ENCODE data around the gene OXCT2.
"Not testable (repeated sequence)": the region's sequence is repeated elsewhere in the genome, so short reads cannot be mapped to it uniquely, and the experiment has no call there.

Gene OXCT2

GRCh38 chr1:39782685-39783084 is 11.5 kb upstream of the OXCT2 start:
- H3K4me1 ChIP-seq (ENCODE audit: insufficient read depth, low read length); H3K4me3 ChIP-seq (ENCODE audit: low read length); H3K36me3 ChIP-seq (ENCODE audit: insufficient read depth, low read depth, low read length); H3K9me3 ChIP-seq (ENCODE audit: insufficient read depth, low read depth, low read length); H3K27ac ChIP-seq (ENCODE audit: low read length); H3K9ac ChIP-seq (ENCODE audit: low read depth, low read length): not testable (repeated sequence)
- H3K27me3 ChIP-seq (ENCODE audit: insufficient read depth, low read length), result peaks cover 68% of the 10 kb centered on the region

GRCh38 chr1:39782103-39782502 is 11.0 kb upstream of the OXCT2 start:
- Histone ChIP-seq H3K4me1 (ENCODE audit: insufficient read depth, low read length) (no peaks in the 10 kb centered on the region), H3K36me3 (ENCODE audit: insufficient read depth, low read depth, low read length) (no peaks in the 10 kb centered on the region), H3K9me3 (ENCODE audit: insufficient read depth, low read depth, low read length) (no peaks in the 10 kb centered on the region), H3K4me3 (ENCODE audit: low read length) (no peak overlapping the region), H3K27ac (ENCODE audit: low read length) (no peak overlapping the region), H3K27me3 (ENCODE audit: insufficient read depth, low read length) (peaks cover 64% of the 10 kb centered on the region), H3K9ac (ENCODE audit: low read depth, low read length) (no peak overlapping the region)

GRCh38 chr1:39781349-39781715 is 10.2 kb upstream of the OXCT2 start:
- no peaks in the 10 kb centered on the region for H3K4me1 ChIP-seq (ENCODE audit: insufficient read depth, low read length)
- no peak overlapping the region for H3K4me3 ChIP-seq (ENCODE audit: low read length)
- peaks cover 61% of the 10 kb centered on the region for H3K27me3 ChIP-seq (ENCODE audit: insufficient read depth, low read length)
- no peaks in the 10 kb centered on the region for H3K9me3 ChIP-seq (ENCODE audit: insufficient read depth, low read depth, low read length)
- H3K9ac ChIP-seq (ENCODE audit: low read depth, low read length), result no peak overlapping the region
- no peaks in the 10 kb centered on the region for H3K36me3 ChIP-seq (ENCODE audit: insufficient read depth, low read depth, low read length)
- H3K27ac ChIP-seq (ENCODE audit: low read length), result no peak overlapping the region

GRCh38 chr1:39779821-39780220 is 8.7 kb upstream of the OXCT2 start:
- no peak overlapping the region for H3K4me3 ChIP-seq (ENCODE audit: low read length)
- H3K27ac ChIP-seq (ENCODE audit: low read length), result no peak overlapping the region
- no peak overlapping the region for H3K9ac ChIP-seq (ENCODE audit: low read depth, low read length)
- H3K9me3 ChIP-seq (ENCODE audit: insufficient read depth, low read depth, low read length), result no peaks in the 10 kb centered on the region
- no peaks in the 10 kb centered on the region for H3K4me1 ChIP-seq (ENCODE audit: insufficient read depth, low read length)
- no peaks in the 10 kb centered on the region for H3K36me3 ChIP-seq (ENCODE audit: insufficient read depth, low read depth, low read length)
- H3K27me3 ChIP-seq (ENCODE audit: insufficient read depth, low read length), result peaks cover 50% of the 10 kb centered on the region

- peaks cover 50% of the 10 kb centered on the region for H3K27me3 ChIP-seq (ENCODE audit: insufficient read depth, low read length)
- no peaks in the 10 kb centered on the region for H3K4me1 ChIP-seq (ENCODE audit: insufficient read depth, low read length)
- H3K27ac ChIP-seq (ENCODE audit: low read length), result no peak overlapping the region
- no peak overlapping the region; the same call in 1 of the 2 replicates for H3K9ac ChIP-seq (ENCODE audit: low read depth, low read length)
- H3K9me3 ChIP-seq (ENCODE audit: insufficient read depth, low read depth, low read length), result no peaks in the 10 kb centered on the region
- no peaks in the 10 kb centered on the region for H3K36me3 ChIP-seq (ENCODE audit: insufficient read depth, low read depth, low read length)
- no peak overlapping the region for H3K4me3 ChIP-seq (ENCODE audit: low read length)
Observed at GRCh38 chr1:39779137-39779536, 8.0 kb upstream of the OXCT2 start.

- H3K4me1 ChIP-seq (ENCODE audit: insufficient read depth, low read length); H3K36me3 ChIP-seq (ENCODE audit: insufficient read depth, low read depth, low read length); H3K9me3 ChIP-seq (ENCODE audit: insufficient read depth, low read depth, low read length); H3K4me3 ChIP-seq (ENCODE audit: low read length); H3K27ac ChIP-seq (ENCODE audit: low read length); H3K9ac ChIP-seq (ENCODE audit: low read depth, low read length): not testable (repeated sequence)
- H3K27me3 ChIP-seq (ENCODE audit: insufficient read depth, low read length), result peaks cover 46% of the 10 kb centered on the region
Observed at GRCh38 chr1:39778463-39779099, 7.4 kb upstream of the OXCT2 start.

- H3K27me3 ChIP-seq (ENCODE audit: insufficient read depth, low read length), result peaks cover 39% of the 10 kb centered on the region
- not testable (repeated sequence) for H3K4me3 ChIP-seq (ENCODE audit: low read length); H3K9me3 ChIP-seq (ENCODE audit: insufficient read depth, low read depth, low read length); H3K9ac ChIP-seq (ENCODE audit: low read depth, low read length); H3K4me1 ChIP-seq (ENCODE audit: insufficient read depth, low read length); H3K36me3 ChIP-seq (ENCODE audit: insufficient read depth, low read depth, low read length); H3K27ac ChIP-seq (ENCODE audit: low read length)
Observed at GRCh38 chr1:39777896-39778295, 6.7 kb upstream of the OXCT2 start.

GRCh38 chr1:39777306-39777705 is 6.2 kb upstream of the OXCT2 start:
- Histone ChIP-seq H3K36me3 (ENCODE audit: insufficient read depth, low read depth, low read length) (no peaks in the 10 kb centered on the region), H3K27ac (ENCODE audit: low read length) (no peak overlapping the region), H3K4me3 (ENCODE audit: low read length) (no peak overlapping the region), H3K9ac (ENCODE audit: low read depth, low read length) (no peak overlapping the region), H3K9me3 (ENCODE audit: insufficient read depth, low read depth, low read length) (no peaks in the 10 kb centered on the region), H3K4me1 (ENCODE audit: insufficient read depth, low read length) (no peaks in the 10 kb centered on the region), H3K27me3 (ENCODE audit: insufficient read depth, low read length) (peaks cover 34% of the 10 kb centered on the region)

GRCh38 chr1:39776886-39777285 is 5.7 kb upstream of the OXCT2 start:
- Histone ChIP-seq H3K27me3 (ENCODE audit: insufficient read depth, low read length) (peaks cover 38% of the 10 kb centered on the region), H3K4me1 (ENCODE audit: insufficient read depth, low read length) (no peaks in the 10 kb centered on the region), H3K36me3 (ENCODE audit: insufficient read depth, low read depth, low read length) (no peaks in the 10 kb centered on the region), H3K27ac (ENCODE audit: low read length) (no peak overlapping the region), H3K4me3 (ENCODE audit: low read length) (no peak overlapping the region), H3K9me3 (ENCODE audit: insufficient read depth, low read depth, low read length) (no peaks in the 10 kb centered on the region), H3K9ac (ENCODE audit: low read depth, low read length) (no peak overlapping the region)

- H3K4me1 ChIP-seq (ENCODE audit: insufficient read depth, low read length), result no peaks in the 10 kb centered on the region
- peaks cover 37% of the 10 kb centered on the region for H3K27me3 ChIP-seq (ENCODE audit: insufficient read depth, low read length)
- no peaks in the 10 kb centered on the region for H3K9me3 ChIP-seq (ENCODE audit: insufficient read depth, low read depth, low read length)
- no peaks in the 10 kb centered on the region for H3K36me3 ChIP-seq (ENCODE audit: insufficient read depth, low read depth, low read length)
- H3K4me3 ChIP-seq (ENCODE audit: low read length), result no peak overlapping the region
- no peak overlapping the region for H3K9ac ChIP-seq (ENCODE audit: low read depth, low read length)
- no peak overlapping the region for H3K27ac ChIP-seq (ENCODE audit: low read length)
Observed at GRCh38 chr1:39776400-39776713, 5.2 kb upstream of the OXCT2 start.

GRCh38 chr1:39775676-39776399 is 4.7 kb upstream of the OXCT2 start:
- not testable (repeated sequence) for H3K9me3 ChIP-seq (ENCODE audit: insufficient read depth, low read depth, low read length); H3K36me3 ChIP-seq (ENCODE audit: insufficient read depth, low read depth, low read length); H3K4me3 ChIP-seq (ENCODE audit: low read length); H3K27ac ChIP-seq (ENCODE audit: low read length); H3K4me1 ChIP-seq (ENCODE audit: insufficient read depth, low read length); H3K9ac ChIP-seq (ENCODE audit: low read depth, low read length)
- H3K27me3 ChIP-seq (ENCODE audit: insufficient read depth, low read length), result peaks cover 37% of the 10 kb centered on the region

GRCh38 chr1:39775141-39775540 is 4.0 kb upstream of the OXCT2 start:
- H3K4me3 ChIP-seq (ENCODE audit: low read length); H3K27ac ChIP-seq (ENCODE audit: low read length); H3K9ac ChIP-seq (ENCODE audit: low read depth, low read length); H3K9me3 ChIP-seq (ENCODE audit: insufficient read depth, low read depth, low read length); H3K36me3 ChIP-seq (ENCODE audit: insufficient read depth, low read depth, low read length); H3K4me1 ChIP-seq (ENCODE audit: insufficient read depth, low read length): not testable (repeated sequence)
- peaks cover 34% of the 10 kb centered on the region for H3K27me3 ChIP-seq (ENCODE audit: insufficient read depth, low read length)
